HEK293T (cell line): ENCODE results near the gene HIPK3.

Experiments used
- BHLHE40 ChIP-seq: fragments of 450-650 bp; IDR thresholded peaks from 2 replicates; pipeline ENCODE4 v1.6.1; 2016; ENCODE audit warnings: mild to moderate bottlenecking, moderate library complexity, borderline replicate concordance
- ELF4 ChIP-seq: fragments of 450-650 bp; IDR thresholded peaks from 2 replicates; pipeline ENCODE4 v1.6.1; 2017; ENCODE audit warnings: antibody characterized with exemption
- FOXK2 ChIP-seq: fragments of 450-650 bp; IDR thresholded peaks from 2 replicates; pipeline ENCODE4 v1.6.1; 2016; ENCODE audit warnings: mild to moderate bottlenecking
- FOXM1 ChIP-seq: fragments of 450-650 bp; IDR thresholded peaks from 2 replicates; pipeline ENCODE4 v1.6.1; 2017; ENCODE audit warnings: mild to moderate bottlenecking, borderline replicate concordance
- HDGF ChIP-seq: fragments of 450-650 bp; IDR thresholded peaks from 2 replicates; pipeline ENCODE4 v1.6.1; 2017; ENCODE audit warnings: antibody characterized with exemption, borderline replicate concordance
- LEF1 ChIP-seq: fragments of 450-650 bp; IDR thresholded peaks from 2 replicates; pipeline ENCODE4 v1.6.1; 2017; ENCODE audit warnings: mild to moderate bottlenecking, borderline replicate concordance
- SP1 ChIP-seq: fragments of 450-650 bp; IDR thresholded peaks from 2 replicates; pipeline ENCODE4 v1.6.1; 2017
- SUZ12 ChIP-seq: fragments of 450-650 bp; IDR thresholded peaks from 2 replicates; pipeline ENCODE4 v1.6.1; 2016; ENCODE audit warnings: mild to moderate bottlenecking

DNA sequence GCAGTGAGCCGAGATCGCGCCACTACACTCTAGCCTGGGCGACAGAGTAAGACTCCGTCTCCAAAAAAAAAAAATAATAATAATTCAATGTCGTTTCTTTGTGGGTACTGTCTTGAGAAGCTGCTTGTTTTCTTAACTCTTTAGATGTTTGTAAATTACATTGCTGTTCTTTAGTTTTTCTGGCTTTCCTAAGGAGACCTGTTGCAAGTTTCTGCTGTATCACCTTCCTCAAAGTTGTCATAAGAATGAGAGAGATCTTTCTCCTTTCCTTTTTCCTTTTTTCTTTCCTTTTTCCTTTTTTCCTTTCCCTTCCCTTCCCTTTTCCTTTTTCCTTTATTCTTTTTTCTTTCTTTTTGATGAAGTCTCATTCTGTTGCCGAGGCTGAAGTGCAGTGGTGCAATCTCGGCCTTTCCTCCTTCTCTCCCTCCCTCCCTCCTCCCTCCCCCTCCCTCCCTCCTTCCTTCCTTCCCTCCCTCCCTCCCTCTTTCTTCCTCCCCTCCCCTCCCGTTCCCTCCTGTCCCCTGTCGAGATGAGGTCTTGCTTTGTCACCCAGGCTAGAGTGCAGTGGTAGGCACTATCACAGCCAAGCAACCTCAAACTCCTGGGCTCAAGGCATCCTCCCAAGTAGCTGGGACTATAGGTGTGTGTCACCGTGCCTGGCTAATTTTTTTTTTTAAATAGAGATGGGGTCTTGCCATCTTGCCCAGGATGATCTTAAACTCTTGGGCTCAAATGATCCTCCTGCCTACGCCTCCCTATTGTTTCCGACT is 15.3 kb downstream of the HIPK3 start:
- no peak for TF ChIP-seq SP1
- TF ChIP-seq LEF1, result no peak
- no peak for TF ChIP-seq BHLHE40
- TF ChIP-seq HDGF, result no peak
- TF ChIP-seq FOXK2, result no peak
- TF ChIP-seq FOXM1, result no peak
- TF ChIP-seq SUZ12, result no peak
- TF ChIP-seq ELF4, result no peak
